ENCODE data around the gene NCAPD2.

DNA sequence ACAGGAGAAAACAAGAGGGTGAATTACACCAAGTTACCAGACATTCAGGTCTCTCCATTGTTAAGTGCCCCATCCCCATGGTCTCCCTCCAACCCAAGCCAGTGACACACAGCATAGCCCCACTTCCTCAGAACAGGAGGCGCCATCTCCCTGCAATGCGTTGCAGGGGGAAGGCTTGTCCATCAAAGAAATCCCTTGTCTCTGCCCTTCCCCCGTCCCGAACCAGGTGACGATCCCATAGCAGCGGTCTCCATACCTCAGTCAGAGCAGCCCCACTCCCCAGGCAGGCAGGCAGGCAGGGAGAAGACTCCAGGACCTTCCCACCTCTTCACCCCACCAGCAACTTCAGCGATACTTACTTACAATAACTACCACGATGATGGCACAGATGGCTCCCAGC is 29.4 kb upstream of the NCAPD2 start:
- no peak for TF ChIP-seq EZH2 (IDR thresholded peaks at IDR 0.05; ENCODE audit: low read depth)
- TF ChIP-seq, protein P1, sequence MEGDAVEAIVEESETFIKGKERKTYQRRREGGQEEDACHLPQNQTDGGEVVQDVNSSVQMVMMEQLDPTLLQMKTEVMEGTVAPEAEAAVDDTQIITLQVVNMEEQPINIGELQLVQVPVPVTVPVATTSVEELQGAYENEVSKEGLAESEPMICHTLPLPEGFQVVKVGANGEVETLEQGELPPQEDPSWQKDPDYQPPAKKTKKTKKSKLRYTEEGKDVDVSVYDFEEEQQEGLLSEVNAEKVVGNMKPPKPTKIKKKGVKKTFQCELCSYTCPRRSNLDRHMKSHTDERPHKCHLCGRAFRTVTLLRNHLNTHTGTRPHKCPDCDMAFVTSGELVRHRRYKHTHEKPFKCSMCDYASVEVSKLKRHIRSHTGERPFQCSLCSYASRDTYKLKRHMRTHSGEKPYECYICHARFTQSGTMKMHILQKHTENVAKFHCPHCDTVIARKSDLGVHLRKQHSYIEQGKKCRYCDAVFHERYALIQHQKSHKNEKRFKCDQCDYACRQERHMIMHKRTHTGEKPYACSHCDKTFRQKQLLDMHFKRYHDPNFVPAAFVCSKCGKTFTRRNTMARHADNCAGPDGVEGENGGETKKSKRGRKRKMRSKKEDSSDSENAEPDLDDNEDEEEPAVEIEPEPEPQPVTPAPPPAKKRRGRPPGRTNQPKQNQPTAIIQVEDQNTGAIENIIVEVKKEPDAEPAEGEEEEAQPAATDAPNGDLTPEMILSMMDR (conservative IDR thresholded peaks at IDR 0.05), result no peak
